Measurements from ENCODE around the gene HOXD12. TPM values are rescaled to one million over a fixed set of nuclear protein-coding genes. Genes with fewer than 3 reads are reported as not detected.

HOXD12 gene
- polyA plus RNA-seq, 1 donor (not counting 4 experiments of a cell fraction or from before 2014, with no cell fraction given) = not detected

DNA sequence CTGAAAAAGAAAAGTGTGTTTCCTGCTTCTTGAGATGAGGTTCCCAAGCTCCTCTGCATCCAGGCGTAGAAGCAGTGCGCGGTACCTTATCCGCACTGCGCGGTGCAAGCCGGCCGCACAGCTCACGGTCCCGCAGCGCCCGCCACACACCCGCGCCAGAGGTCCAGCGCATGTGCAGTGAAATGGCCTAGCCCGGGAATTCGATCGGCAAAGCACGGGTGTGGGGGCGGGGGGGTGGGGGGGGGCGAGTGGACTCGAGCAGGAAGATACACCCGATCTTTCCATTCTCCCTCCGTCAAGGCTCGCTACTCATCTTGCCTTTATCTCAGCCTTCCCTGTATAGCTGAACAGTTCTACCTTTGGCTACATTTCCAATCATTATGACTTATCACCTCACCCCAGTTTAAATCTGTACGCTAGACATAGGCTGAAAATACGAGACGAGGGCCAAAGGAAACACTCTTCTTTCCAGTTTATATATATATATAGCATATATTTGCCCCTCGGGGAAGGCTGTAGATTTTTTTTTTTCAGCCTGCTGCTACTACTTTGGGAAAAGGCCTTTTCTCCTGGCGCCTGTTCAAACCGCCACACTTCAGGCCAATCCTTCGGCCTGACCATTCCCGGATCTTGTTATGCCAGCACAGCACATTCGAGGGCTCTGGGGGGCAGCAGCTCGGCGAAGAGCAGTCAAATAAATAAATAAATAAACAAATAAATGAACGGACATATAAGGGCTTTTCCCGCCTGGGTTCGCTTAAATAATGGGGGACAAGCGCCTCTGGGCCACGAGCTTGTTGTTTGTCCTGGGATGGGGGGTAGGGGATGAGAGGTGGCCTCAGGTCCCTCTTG, 40.3 kb downstream of the HOXD12 start:
- H3K9me1 ChIP-seq (ENCODE audit: control insufficient read depth, extremely low read depth, insufficient read depth, low read length) = no peaks in the 10 kb centered on the region
- H4K20me1 ChIP-seq (ENCODE audit: control insufficient read depth, extremely low read depth, insufficient read depth, low read length) = no peaks in the 10 kb centered on the region
- H3K9me3 ChIP-seq (ENCODE audit: control insufficient read depth, low read depth, low read length) = peaks cover 8% of the 10 kb centered on the region
- H2AFZ ChIP-seq (ENCODE audit: control insufficient read depth, low read length) = no peak overlapping the region
- H3K4me3 ChIP-seq (ENCODE audit: control insufficient read depth in 2 of 3, extremely low read depth in 1 of 3, insufficient read depth in 2 of 3, low read depth in 1 of 3, low read length in 3 of 3) = no peak overlapping the region
- DNase-seq (ENCODE audit: low read depth, low spot score) (no peak), FAIRE-seq (no peak)
- H3K79me2 ChIP-seq (ENCODE audit: control insufficient read depth, insufficient read depth, low read length) = no peaks in the 10 kb centered on the region
- H3K4me2 ChIP-seq (ENCODE audit: control insufficient read depth, extremely low read depth, insufficient read depth, low read depth, low read length) = peak overlapping the region; percentile 48
- no peaks in the 10 kb centered on the region for H3K4me1 ChIP-seq (ENCODE audit: control insufficient read depth, extremely low read depth, insufficient read depth, low read length)
- H3K36me3 ChIP-seq (ENCODE audit: control insufficient read depth in 2 of 2, extremely low read depth in 1 of 2, insufficient read depth in 2 of 2, low read length in 2 of 2) = no peaks in the 10 kb centered on the region
- no peak for TF ChIP-seq EZH2 (IDR thresholded peaks at IDR 0.05; ENCODE audit: low read length)
- TF ChIP-seq, protein P1, sequence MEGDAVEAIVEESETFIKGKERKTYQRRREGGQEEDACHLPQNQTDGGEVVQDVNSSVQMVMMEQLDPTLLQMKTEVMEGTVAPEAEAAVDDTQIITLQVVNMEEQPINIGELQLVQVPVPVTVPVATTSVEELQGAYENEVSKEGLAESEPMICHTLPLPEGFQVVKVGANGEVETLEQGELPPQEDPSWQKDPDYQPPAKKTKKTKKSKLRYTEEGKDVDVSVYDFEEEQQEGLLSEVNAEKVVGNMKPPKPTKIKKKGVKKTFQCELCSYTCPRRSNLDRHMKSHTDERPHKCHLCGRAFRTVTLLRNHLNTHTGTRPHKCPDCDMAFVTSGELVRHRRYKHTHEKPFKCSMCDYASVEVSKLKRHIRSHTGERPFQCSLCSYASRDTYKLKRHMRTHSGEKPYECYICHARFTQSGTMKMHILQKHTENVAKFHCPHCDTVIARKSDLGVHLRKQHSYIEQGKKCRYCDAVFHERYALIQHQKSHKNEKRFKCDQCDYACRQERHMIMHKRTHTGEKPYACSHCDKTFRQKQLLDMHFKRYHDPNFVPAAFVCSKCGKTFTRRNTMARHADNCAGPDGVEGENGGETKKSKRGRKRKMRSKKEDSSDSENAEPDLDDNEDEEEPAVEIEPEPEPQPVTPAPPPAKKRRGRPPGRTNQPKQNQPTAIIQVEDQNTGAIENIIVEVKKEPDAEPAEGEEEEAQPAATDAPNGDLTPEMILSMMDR (optimal IDR thresholded peaks at IDR 0.05 in 1 of 3, IDR thresholded peaks at IDR 0.05 in 1 of 3, conservative IDR thresholded peaks at IDR 0.05 in 1 of 3; ENCODE audit: extremely low read depth in 1 of 3, insufficient read depth in 2 of 3, low read length in 3 of 3) = no peak
- H3K9ac ChIP-seq (ENCODE audit: control insufficient read depth, extremely low read depth, insufficient read depth, low read length) = no peak overlapping the region
- no peak overlapping the region for H3K27ac ChIP-seq (ENCODE audit: control insufficient read depth, insufficient read depth, low read length)
- peaks cover 74% of the 10 kb centered on the region for H3K27me3 ChIP-seq (ENCODE audit: control insufficient read depth, extremely low read depth, insufficient read depth, low read length)
- dilution Hi-C loops (cut with MboI; ENCODE audit: extremely low pct_ligation_motif_present, low sequenced_read_pairs) = no loop called here

DNA sequence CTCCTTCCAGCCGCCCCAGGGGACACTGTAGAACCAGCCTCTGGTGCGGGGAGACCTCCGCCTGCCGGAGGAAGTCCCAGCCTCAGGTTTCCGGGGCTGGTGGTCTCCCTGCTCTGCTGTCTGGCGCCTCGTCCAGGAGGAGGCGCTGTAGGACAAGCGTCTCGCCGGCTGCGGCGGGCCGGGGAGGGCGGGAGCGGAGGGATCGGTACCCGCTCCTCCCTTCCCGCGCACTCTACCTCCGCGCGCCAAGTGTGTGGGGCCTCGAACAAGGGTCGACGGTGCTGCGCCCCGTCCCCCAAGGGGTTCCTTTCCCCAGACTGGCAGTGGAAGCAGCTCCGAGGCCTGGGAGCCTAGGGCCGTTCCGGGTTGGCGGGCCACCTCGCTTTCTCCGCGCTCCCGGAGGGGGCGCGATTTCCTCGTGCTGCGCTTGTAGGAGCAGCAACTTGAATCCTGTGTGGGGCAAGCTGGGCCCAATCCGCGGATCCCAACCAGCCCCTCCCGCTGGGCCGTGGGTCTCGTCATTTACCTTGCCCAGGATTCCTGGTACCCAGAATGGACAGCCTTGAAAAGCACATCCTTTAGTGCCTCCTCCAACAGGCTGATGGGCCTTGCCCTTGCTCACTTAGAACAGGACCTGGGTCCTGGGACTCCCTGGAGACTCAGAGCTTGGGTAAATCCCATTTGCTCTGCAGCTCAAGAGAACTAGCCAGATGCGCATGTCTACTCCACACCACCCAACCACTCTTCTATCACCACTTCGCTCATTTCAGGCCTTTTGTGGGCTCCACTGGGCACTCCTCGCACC, 41.1 kb downstream of the HOXD12 start:
- no peak for TF ChIP-seq EZH2 (IDR thresholded peaks at IDR 0.05; ENCODE audit: low read length)
- TF ChIP-seq, protein P1 (optimal IDR thresholded peaks at IDR 0.05 in 1 of 3, IDR thresholded peaks at IDR 0.05 in 1 of 3, conservative IDR thresholded peaks at IDR 0.05 in 1 of 3; ENCODE audit: extremely low read depth in 1 of 3, insufficient read depth in 2 of 3, low read length in 3 of 3) = peak; percentile 47 to 92 (median 87)
- no peaks in the 10 kb centered on the region for H3K79me2 ChIP-seq (ENCODE audit: control insufficient read depth, insufficient read depth, low read length)
- no peaks in the 10 kb centered on the region for H3K36me3 ChIP-seq (ENCODE audit: control insufficient read depth in 2 of 2, extremely low read depth in 1 of 2, insufficient read depth in 2 of 2, low read length in 2 of 2)
- dilution Hi-C loops (cut with MboI; ENCODE audit: extremely low pct_ligation_motif_present, low sequenced_read_pairs) = no loop called here
- H3K9me1 ChIP-seq (ENCODE audit: control insufficient read depth, extremely low read depth, insufficient read depth, low read length) = no peaks in the 10 kb centered on the region
- H3K4me2 ChIP-seq (ENCODE audit: control insufficient read depth, extremely low read depth, insufficient read depth, low read depth, low read length) = peak overlapping the region; percentile 48
- H3K9me3 ChIP-seq (ENCODE audit: control insufficient read depth, low read depth, low read length) = peaks cover 8% of the 10 kb centered on the region
- FAIRE-seq (no peak), DNase-seq (ENCODE audit: low read depth, low spot score) (no peak)
- no peak overlapping the region for H3K27ac ChIP-seq (ENCODE audit: control insufficient read depth, insufficient read depth, low read length)
- peak overlapping the region; percentile 44 to 51 (median 49) for H3K4me3 ChIP-seq (ENCODE audit: control insufficient read depth in 2 of 3, extremely low read depth in 1 of 3, insufficient read depth in 2 of 3, low read depth in 1 of 3, low read length in 3 of 3)
- H4K20me1 ChIP-seq (ENCODE audit: control insufficient read depth, extremely low read depth, insufficient read depth, low read length) = no peaks in the 10 kb centered on the region
- H3K4me1 ChIP-seq (ENCODE audit: control insufficient read depth, extremely low read depth, insufficient read depth, low read length) = no peaks in the 10 kb centered on the region
- H3K27me3 ChIP-seq (ENCODE audit: control insufficient read depth, extremely low read depth, insufficient read depth, low read length) = peaks cover 74% of the 10 kb centered on the region
- H3K9ac ChIP-seq (ENCODE audit: control insufficient read depth, extremely low read depth, insufficient read depth, low read length) = no peak overlapping the region
- H2AFZ ChIP-seq (ENCODE audit: control insufficient read depth, low read length) = peak overlapping the region; percentile 60

Measured in keratinocyte (primary cell).